SK-N-SH treated with all-trans-retinoic acid at 6 μM for 48 hours (cell line): ENCODE measurements around the gene FANCE.
A peak's percentile ranks its signal among the peaks of the same experiment; 100 is the strongest.

Experiments
- ATAC-seq: fragments of 200-7000 bp; cut with Tn5 transposase; 3 replicates; pipeline ENCODE4 v1.9.1; 2020; ENCODE audit warnings: mild to moderate bottlenecking, moderate library complexity
- ARNTL ChIP-seq: fragments of 450-650 bp; formaldehyde crosslinking; IDR thresholded peaks from 2 replicates; pipeline ENCODE4 v1.5.0; 2020; ENCODE audit warnings: low read depth, mild to moderate bottlenecking, moderate library complexity, borderline replicate concordance
- BACH2 ChIP-seq: fragments of 250-450 bp; sonication (Bioruptor Pico); IDR thresholded peaks from 2 replicates; pipeline ENCODE4 v1.9.0; 2021; ENCODE audit warnings: mild to moderate bottlenecking, borderline replicate concordance
- CSDC2 ChIP-seq: fragments of 250-450 bp; sonication (Bioruptor Pico); IDR thresholded peaks from 2 replicates; pipeline ENCODE4 v1.5.0; 2020; ENCODE audit warnings: mild to moderate bottlenecking, moderate library complexity
- ESRRG ChIP-seq: fragments of 250-450 bp; sonication (Bioruptor Pico); IDR thresholded peaks from 2 replicates; pipeline ENCODE4 v1.6.1; 2021; ENCODE audit warnings: mild to moderate bottlenecking
- GLIS3 ChIP-seq: fragments of 250-450 bp; sonication (Bioruptor Pico); IDR thresholded peaks from 2 replicates; pipeline ENCODE4 v1.5.0; 2020; ENCODE audit warnings: mild to moderate bottlenecking, moderate library complexity
- ISL1 ChIP-seq: fragments of 250-450 bp; sonication (Bioruptor Pico); IDR thresholded peaks from 2 replicates; pipeline ENCODE4 v2.1.2; 2022; ENCODE audit warnings: mild to moderate bottlenecking, moderate library complexity
- OSR1 ChIP-seq: fragments of 250-450 bp; sonication (Bioruptor Pico); IDR thresholded peaks from 2 replicates; pipeline ENCODE4 v1.8.0; 2022; ENCODE audit warnings: moderate library complexity, mild to moderate bottlenecking, inconsistent platforms
- PATZ1 ChIP-seq: fragments of 250-450 bp; sonication (Bioruptor Pico); IDR thresholded peaks from 2 replicates; pipeline ENCODE4 v1.8.0; 2020; ENCODE audit warnings: mild to moderate bottlenecking, moderate library complexity, borderline replicate concordance
- POU6F1 ChIP-seq: fragments of 250-450 bp; sonication (Bioruptor Pico); IDR thresholded peaks from 2 replicates; pipeline ENCODE4 v1.8.0; 2021; ENCODE audit warnings: low read depth, mild to moderate bottlenecking, moderate library complexity, borderline replicate concordance
- PPARA ChIP-seq: fragments of 250-450 bp; sonication (Bioruptor Pico); IDR thresholded peaks from 2 replicates; pipeline ENCODE4 v1.5.0; 2020; ENCODE audit warnings: mild to moderate bottlenecking, borderline replicate concordance
- RARB ChIP-seq: fragments of 250-450 bp; sonication (Bioruptor Pico); IDR thresholded peaks from 2 replicates; pipeline ENCODE4 v1.8.0; 2021; ENCODE audit warnings: mild to moderate bottlenecking, moderate library complexity
- SNAI2 ChIP-seq: fragments of 250-450 bp; sonication (Bioruptor Pico); IDR thresholded peaks from 2 replicates; pipeline ENCODE4 v1.5.0; 2020; ENCODE audit warnings: mild to moderate bottlenecking, moderate library complexity
- TCF4 ChIP-seq: fragments of 250-450 bp; sonication (Bioruptor Pico); IDR thresholded peaks from 2 replicates; pipeline ENCODE4 v1.8.0; 2021; ENCODE audit warnings: mild to moderate bottlenecking, moderate library complexity, borderline replicate concordance
- TOX ChIP-seq: fragments of 250-450 bp; sonication (Bioruptor Pico); IDR thresholded peaks from 2 replicates; pipeline ENCODE4 v1.8.0; 2021; ENCODE audit warnings: mild to moderate bottlenecking, moderate library complexity, borderline replicate concordance
- TSHZ2 ChIP-seq: fragments of 250-450 bp; sonication (Bioruptor Pico); IDR thresholded peaks from 2 replicates; pipeline ENCODE4 v1.5.0; 2020; ENCODE audit warnings: mild to moderate bottlenecking, moderate library complexity
- ZC3H10 ChIP-seq: fragments of 250-450 bp; sonication (Bioruptor Pico); IDR thresholded peaks from 2 replicates; pipeline ENCODE4 v1.5.1; 2021; ENCODE audit warnings: mild to moderate bottlenecking, moderate library complexity
- ZFP3 ChIP-seq: fragments of 250-450 bp; sonication (Bioruptor Pico); IDR thresholded peaks from 2 replicates; pipeline ENCODE4 v1.5.0; 2020; ENCODE audit warnings: mild to moderate bottlenecking, moderate library complexity
- ZFP30 ChIP-seq: fragments of 450-650 bp; formaldehyde crosslinking; IDR thresholded peaks from 2 replicates; pipeline ENCODE4 v1.5.0; 2022; ENCODE audit warnings: mild to moderate bottlenecking, moderate library complexity
- ZNF565 ChIP-seq: fragments of 450-650 bp; formaldehyde crosslinking; conservative IDR thresholded peaks from 2 replicates; pipeline ENCODE4 v1.5.0; 2020; ENCODE audit warnings: low read depth, mild to moderate bottlenecking, moderate library complexity
- ZNF70 ChIP-seq: fragments of 450-650 bp; formaldehyde crosslinking; IDR thresholded peaks from 2 replicates; pipeline ENCODE4 v1.5.0; 2020; ENCODE audit warnings: mild to moderate bottlenecking, moderate library complexity
- ZNF8 ChIP-seq: fragments of 450-650 bp; formaldehyde crosslinking; IDR thresholded peaks from 2 replicates; pipeline ENCODE4 v1.5.0; 2020; ENCODE audit warnings: mild to moderate bottlenecking, moderate library complexity
- TF ChIP-seq, protein P1 (sequence below): fragments of 250-450 bp; sonication (Bioruptor Pico); IDR thresholded peaks from 2 replicates; pipeline ENCODE4 v1.5.1; 2021; ENCODE audit warnings: mild to moderate bottlenecking, moderate library complexity
- TF ChIP-seq, protein P2 (sequence below): fragments of 250-450 bp; sonication (Bioruptor Pico); IDR thresholded peaks from 2 replicates; pipeline ENCODE4 v1.5.1; 2020; ENCODE audit warnings: low read depth, mild to moderate bottlenecking, moderate library complexity

Gene FANCE

DNA sequence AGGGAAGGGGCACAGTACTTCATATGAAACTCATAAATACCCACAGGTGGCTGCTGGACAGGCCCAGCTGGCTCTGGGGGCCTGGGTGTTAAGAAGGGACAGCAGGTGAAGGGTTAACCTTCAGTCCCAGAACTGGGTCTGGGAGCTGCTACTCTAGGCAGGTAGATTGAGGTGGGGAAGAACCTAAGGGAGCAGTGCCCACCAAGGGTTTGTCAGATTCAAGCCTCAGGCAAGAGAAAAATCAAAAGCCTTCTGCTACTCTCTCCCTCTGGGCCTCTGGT, 21.7 kb downstream of the FANCE start (continued):
- TF ChIP-seq TOX (CRISPR knock-in tag), result no peak
- no peak for TF ChIP-seq RARB (CRISPR knock-in tag)
- TF ChIP-seq OSR1 (CRISPR knock-in tag), result no peak

GRCh38 chr6:35474131-35474941, 22.2 kb downstream of the FANCE start:
- TF ChIP-seq ZNF565 (CRISPR knock-in tag), result no peak
- no peak for TF ChIP-seq GLIS3 (CRISPR knock-in tag)
- TF ChIP-seq SNAI2 (CRISPR knock-in tag), result no peak
- no peak for TF ChIP-seq ZNF8 (CRISPR knock-in tag)
- TF ChIP-seq CSDC2, result no peak
- no peak for TF ChIP-seq BACH2 (CRISPR knock-in tag)
- TF ChIP-seq ZC3H10 (CRISPR knock-in tag), result no peak
- no peak for TF ChIP-seq ARNTL
- no peak for TF ChIP-seq TCF4
- no peak for TF ChIP-seq OSR1 (CRISPR knock-in tag)
- TF ChIP-seq PPARA (CRISPR knock-in tag), result no peak
- no peak for TF ChIP-seq RARB (CRISPR knock-in tag)
- no peak for TF ChIP-seq ISL1 (CRISPR knock-in tag)
- TF ChIP-seq POU6F1 (CRISPR knock-in tag), result no peak
- no peak for TF ChIP-seq TSHZ2 (CRISPR knock-in tag)
- no peak for TF ChIP-seq ZFP30 (CRISPR knock-in tag)
- TF ChIP-seq ESRRG (CRISPR knock-in tag), result no peak
- TF ChIP-seq ZFP3 (CRISPR knock-in tag), result no peak
- ATAC-seq, result peak; percentile 25

GRCh38 chr6:35474942-35475570, 22.9 kb downstream of the FANCE start:
- TF ChIP-seq TCF4 (no peak), ZFP30 (CRISPR knock-in tag) (no peak), ZNF565 (CRISPR knock-in tag) (no peak), ESRRG (CRISPR knock-in tag) (no peak), GLIS3 (CRISPR knock-in tag) (no peak), TSHZ2 (CRISPR knock-in tag) (no peak), ZFP3 (CRISPR knock-in tag) (no peak), ZNF8 (CRISPR knock-in tag) (no peak), RARB (CRISPR knock-in tag) (no peak), TOX (CRISPR knock-in tag) (no peak), ZNF70 (CRISPR knock-in tag) (no peak), ARNTL (no peak), PATZ1 (CRISPR knock-in tag) (no peak), OSR1 (CRISPR knock-in tag) (no peak), PPARA (CRISPR knock-in tag) (no peak), SNAI2 (CRISPR knock-in tag) (no peak)
- TF ChIP-seq, protein P1, sequence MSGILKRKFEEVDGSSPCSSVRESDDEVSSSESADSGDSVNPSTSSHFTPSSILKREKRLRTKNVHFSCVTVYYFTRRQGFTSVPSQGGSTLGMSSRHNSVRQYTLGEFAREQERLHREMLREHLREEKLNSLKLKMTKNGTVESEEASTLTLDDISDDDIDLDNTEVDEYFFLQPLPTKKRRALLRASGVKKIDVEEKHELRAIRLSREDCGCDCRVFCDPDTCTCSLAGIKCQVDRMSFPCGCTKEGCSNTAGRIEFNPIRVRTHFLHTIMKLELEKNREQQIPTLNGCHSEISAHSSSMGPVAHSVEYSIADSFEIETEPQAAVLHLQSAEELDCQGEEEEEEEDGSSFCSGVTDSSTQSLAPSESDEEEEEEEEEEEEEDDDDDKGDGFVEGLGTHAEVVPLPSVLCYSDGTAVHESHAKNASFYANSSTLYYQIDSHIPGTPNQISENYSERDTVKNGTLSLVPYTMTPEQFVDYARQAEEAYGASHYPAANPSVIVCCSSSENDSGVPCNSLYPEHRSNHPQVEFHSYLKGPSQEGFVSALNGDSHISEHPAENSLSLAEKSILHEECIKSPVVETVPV (CRISPR knock-in tag), result no peak
- TF ChIP-seq, protein P2, sequence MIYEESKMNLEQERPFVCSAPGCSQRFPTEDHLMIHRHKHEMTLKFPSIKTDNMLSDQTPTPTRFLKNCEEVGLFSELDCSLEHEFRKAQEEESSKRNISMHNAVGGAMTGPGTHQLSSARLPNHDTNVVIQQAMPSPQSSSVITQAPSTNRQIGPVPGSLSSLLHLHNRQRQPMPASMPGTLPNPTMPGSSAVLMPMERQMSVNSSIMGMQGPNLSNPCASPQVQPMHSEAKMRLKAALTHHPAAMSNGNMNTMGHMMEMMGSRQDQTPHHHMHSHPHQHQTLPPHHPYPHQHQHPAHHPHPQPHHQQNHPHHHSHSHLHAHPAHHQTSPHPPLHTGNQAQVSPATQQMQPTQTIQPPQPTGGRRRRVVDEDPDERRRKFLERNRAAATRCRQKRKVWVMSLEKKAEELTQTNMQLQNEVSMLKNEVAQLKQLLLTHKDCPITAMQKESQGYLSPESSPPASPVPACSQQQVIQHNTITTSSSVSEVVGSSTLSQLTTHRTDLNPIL (CRISPR knock-in tag), result no peak
- peak; percentile 5; the same call in 2 of the 3 replicates for ATAC-seq
